Measurements from ENCODE around the gene LASP1. TPM values are rescaled to one million over a fixed set of nuclear protein-coding genes. Genes with fewer than 3 reads are reported as not detected.

The LASP1 gene
- total and polyA plus RNA-seq, 2 of the 4 experiments (the other 2 are of a cell fraction): 79.8 to 262 TPM

DNA sequence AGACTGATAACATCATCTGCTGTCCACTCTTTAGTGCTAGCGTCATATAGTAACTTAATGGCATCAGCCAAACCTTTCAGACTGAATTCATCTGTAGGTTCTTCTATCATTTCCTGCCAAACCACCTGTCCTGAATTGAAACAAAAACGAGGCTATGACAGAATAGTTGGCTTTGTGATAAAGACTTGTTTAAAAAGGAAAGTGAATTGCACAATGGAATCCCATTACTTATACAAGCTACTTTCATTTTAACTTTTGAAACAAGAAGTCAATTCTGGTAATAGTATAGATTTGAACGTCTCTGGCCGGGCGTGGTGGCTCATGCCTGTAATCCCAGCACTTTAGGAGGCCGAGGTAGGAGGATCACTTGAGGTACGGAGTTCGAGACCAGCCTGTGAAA is 73.7 kb downstream of the LASP1 start:
- CTCF ChIA-PET: no interaction called here
- BruUV-seq (replicated peaks): no TSS peak
- dilution Hi-C loops (cut with HindIII; ENCODE audit: low sequenced_read_pairs, unreplicated experiment): no loop called here

More for the DNA sequence above, 73.7 kb downstream of the LASP1 start:
- Histone ChIP-seq H4K20me1 (ENCODE audit: insufficient read depth, low read length) (no peaks in the 10 kb centered on the region), H4K8ac (ENCODE audit: low read depth in 2 of 2, low read length in 2 of 2) (no peak overlapping the region), H3K9me1 (ENCODE audit: insufficient read depth, low read length) (no peaks in the 10 kb centered on the region), H3K4ac (ENCODE audit: low read depth, low read length) (no peak overlapping the region), H3K23ac (ENCODE audit: low read depth, low read length) (no peak overlapping the region), H3K4me3 (ENCODE audit: insufficient read depth, low read depth, low read length) (no peak overlapping the region), H3K14ac (replicated peaks; ENCODE audit: low read depth, low read length) (no peak overlapping the region), H3K79me1 (ENCODE audit: low read depth in 1 of 2, low read length in 2 of 2) (no peaks in the 10 kb centered on the region), H2AK9ac (replicated peaks; ENCODE audit: low read depth, low read length, poor library complexity) (no peak overlapping the region), H2BK15ac (ENCODE audit: low read depth, low read length) (no peak overlapping the region), H3K4me1 (ENCODE audit: control insufficient read depth, insufficient read depth, low read length) (0 out of 2 replicates have a peak, but pooled peaks cover 2% of the 10 kb centered on the region), H3K36me3 (ENCODE audit: control insufficient read depth, insufficient read depth, low read length) (no peaks in the 10 kb centered on the region), H2BK5ac (ENCODE audit: low read depth, low read length, poor library complexity, severe bottlenecking) (no peak overlapping the region), H3K56ac (ENCODE audit: extremely low read depth, insufficient read depth, low read length) (no peak overlapping the region), H3K27ac (ENCODE audit: insufficient read depth, low read length) (no peak overlapping the region), H2AK5ac (ENCODE audit: low read depth, low read length) (no peak overlapping the region), H3K4me2 (ENCODE audit: low read depth, low read length) (no peak overlapping the region; the same call in 1 of the 2 replicates), H3K27me3 (ENCODE audit: control insufficient read depth, insufficient read depth, low read length) (no peaks in the 10 kb centered on the region), H2BK20ac (ENCODE audit: low read depth, low read length) (no peak overlapping the region), H2BK120ac (ENCODE audit: low read depth, low read length) (no peak overlapping the region), H4K91ac (ENCODE audit: insufficient read depth, low read depth, low read length) (no peak overlapping the region), H3K9me3 (ENCODE audit: control insufficient read depth, insufficient read depth, low read length) (no peaks in the 10 kb centered on the region), H4K5ac (ENCODE audit: low read depth, low read length) (no peak overlapping the region), H3K9ac (ENCODE audit: low read depth, low read length) (no peak overlapping the region), H2AFZ (replicated peaks; ENCODE audit: low read length, poor library complexity) (no peak overlapping the region), H3K18ac (ENCODE audit: low read depth, low read length) (no peak overlapping the region)
- in situ Hi-C loops (cut with MboI; ENCODE audit: low sequenced_read_pairs): no loop called here
- ATAC-seq (ENCODE audit: low read depth) (no peak), DNase-seq (peak; percentile 37)
- POLR2A ChIA-PET (ENCODE audit: unreplicated experiment): no interaction called here
- no peak for TF ChIP-seq RCOR1 (IDR thresholded peaks at IDR 0.05; ENCODE audit: insufficient replicate concordance, low read length)
- TF ChIP-seq CEBPB (IDR thresholded peaks at IDR 0.05; ENCODE audit: low read depth, low read length): peak; percentile 54; the same call in 1 of the 2 replicates
- no peak for TF ChIP-seq MAFK (IDR thresholded peaks at IDR 0.05; ENCODE audit: low read depth, low read length)
- WGBS, 2 experiments (ENCODE audit: extremely low coverage in 2 of 2, insufficient read length in 1 of 2): no CpG with 5 or more reads among the region's 8 CpGs
- intact Hi-C loops (cut with micrococcal nuclease): no loop called here

Measured in IMR-90 (cell line).